HPDE6-E6E7 (cell line): ENCODE results near the gene TP73.

ENCODE experiments used
- DNase-seq: peaks from one replicate; pipeline ENCODE4 v3.0.0; 2011; ENCODE audit warnings: missing footprints; ENCODE audit errors: extremely low spot score

Gene TP73

GRCh38 chr1:3727825-3728776 lies 75.8 kb downstream of the TP73 start:
- DNase-seq = no peak

GRCh38 chr1:3729594-3730542 lies 77.6 kb downstream of the TP73 start:
- no peak for DNase-seq

GRCh38 chr1:3730543-3731247 lies 78.4 kb downstream of the TP73 start:
- no peak for DNase-seq

- no peak for DNase-seq
These were observed 79.5 kb downstream of the TP73 start for GRCh38 chr1:3731583-3732433.

- DNase-seq = no peak
These were observed 80.2 kb downstream of the TP73 start for GRCh38 chr1:3732434-3733093.

GRCh38 chr1:3733094-3733882 lies 81.0 kb downstream of the TP73 start:
- no peak for DNase-seq

- no peak for DNase-seq
These were observed 81.7 kb downstream of the TP73 start for GRCh38 chr1:3733883-3734589.

GRCh38 chr1:3734602-3735001 lies 82.3 kb downstream of the TP73 start:
- no peak for DNase-seq

GRCh38 chr1:3735027-3735681 lies 82.8 kb downstream of the TP73 start:
- DNase-seq = no peak

GRCh38 chr1:3735688-3736087 lies 83.4 kb downstream of the TP73 start:
- DNase-seq = no peak

GRCh38 chr1:3736131-3736561 lies 83.8 kb downstream of the TP73 start:
- no peak for DNase-seq

GRCh38 chr1:3736708-3737107 lies 84.4 kb downstream of the TP73 start:
- DNase-seq = no peak

GRCh38 chr1:3738943-3739342 lies 86.6 kb downstream of the TP73 start:
- no peak for DNase-seq

- no peak for DNase-seq
These were observed 87.7 kb downstream of the TP73 start for GRCh38 chr1:3740042-3740441.

- no peak for DNase-seq
These were observed 88.4 kb downstream of the TP73 start for GRCh38 chr1:3740752-3741151.

GRCh38 chr1:3741566-3742438 lies 89.5 kb downstream of the TP73 start:
- no peak for DNase-seq
